GM12801 (cell line): ENCODE data around the gene HOXB2.

ENCODE experiments used
- CTCF ChIP-seq: IDR thresholded peaks from one replicate; pipeline ENCODE4 v1.5.1; 2011; ENCODE audit warnings: control low read depth; ENCODE audit not compliant: insufficient read length; ENCODE audit errors: extremely low read depth

HOXB2 gene

DNA sequence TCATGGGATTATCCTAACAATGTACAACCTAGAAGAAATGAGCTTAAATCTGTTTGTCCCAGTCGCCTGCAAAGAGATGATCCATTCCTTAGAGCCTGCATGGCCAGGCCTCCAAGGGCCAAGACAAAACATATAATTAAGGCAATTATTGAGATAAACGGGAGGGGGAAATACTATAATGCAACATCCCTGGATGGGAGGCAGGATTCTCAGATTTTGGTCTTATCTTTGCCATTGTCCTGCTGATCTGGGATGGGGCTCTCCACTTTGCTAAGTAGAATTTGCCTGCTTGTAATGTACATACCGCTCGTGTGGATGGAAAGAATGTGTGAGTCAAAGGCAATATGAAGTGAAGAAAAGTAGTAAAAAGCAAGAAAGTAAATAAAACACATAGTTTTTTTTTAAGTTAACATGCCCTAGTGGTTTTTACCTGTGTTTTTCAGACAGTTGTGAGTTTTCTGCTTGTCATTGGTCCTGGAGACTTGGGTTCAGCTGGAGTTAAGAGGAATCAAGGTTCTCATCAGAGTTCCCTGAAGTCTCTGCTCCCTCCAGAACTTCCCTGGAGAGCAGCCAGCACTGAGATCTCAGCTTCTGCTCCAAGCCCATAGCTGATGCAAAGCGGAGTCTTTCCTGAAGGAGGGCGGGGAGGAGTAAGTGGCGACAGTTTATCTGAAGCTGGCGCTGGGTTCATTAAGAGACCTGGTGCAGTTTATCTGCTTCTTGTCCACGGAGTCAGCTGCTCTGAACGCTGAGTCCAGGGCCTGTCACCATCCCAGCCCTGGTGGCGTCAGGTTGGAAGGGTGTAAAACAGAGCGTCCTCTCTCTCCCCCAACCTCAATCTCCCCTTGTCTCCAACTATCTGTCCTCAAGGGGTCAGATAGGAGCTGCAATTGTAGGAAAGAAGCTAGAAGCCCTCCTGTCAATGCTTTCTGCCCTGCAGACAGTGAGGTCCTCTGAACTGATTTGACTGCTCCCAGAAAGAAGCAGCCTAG is 44.2 kb downstream of the HOXB2 start:
- no peak for TF ChIP-seq CTCF

DNA sequence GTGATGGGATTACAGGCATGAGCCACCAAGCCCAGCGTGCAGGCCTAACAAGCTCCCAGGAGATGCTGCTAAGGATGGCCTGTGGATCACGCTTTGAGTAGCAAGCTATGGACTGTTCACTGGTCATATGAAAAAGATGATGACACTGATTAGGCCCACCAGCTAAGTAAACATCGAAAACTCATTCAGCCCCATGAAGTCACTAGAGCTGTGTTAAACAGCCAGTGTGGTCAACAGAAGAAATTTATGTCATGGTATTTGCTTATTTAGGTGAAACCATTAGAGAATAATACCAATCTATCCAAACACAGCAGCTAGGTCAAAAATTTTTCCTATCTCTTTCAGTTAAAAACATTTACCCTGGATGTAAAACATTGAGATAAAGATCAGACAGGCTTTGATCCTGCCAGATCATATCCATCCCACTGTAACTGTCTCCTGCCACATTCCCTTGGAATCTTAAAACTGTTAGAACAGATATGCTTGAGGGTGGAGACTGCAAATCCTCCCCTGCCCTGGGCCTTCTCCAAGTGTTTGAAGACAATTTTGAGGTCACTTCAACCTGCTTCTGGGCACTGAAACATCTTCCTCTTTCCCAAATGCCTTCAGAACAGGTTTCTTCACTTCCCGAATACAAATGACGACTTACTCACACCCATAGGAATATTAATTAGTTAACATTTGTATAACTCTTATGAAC is 45.0 kb downstream of the HOXB2 start:
- TF ChIP-seq CTCF = no peak

- no peak for TF ChIP-seq CTCF
Measured at GRCh38 chr17:48499248-48499647, 45.7 kb downstream of the HOXB2 start.

- no peak for TF ChIP-seq CTCF
Measured at GRCh38 chr17:48498164-48498850, 46.6 kb downstream of the HOXB2 start.

DNA sequence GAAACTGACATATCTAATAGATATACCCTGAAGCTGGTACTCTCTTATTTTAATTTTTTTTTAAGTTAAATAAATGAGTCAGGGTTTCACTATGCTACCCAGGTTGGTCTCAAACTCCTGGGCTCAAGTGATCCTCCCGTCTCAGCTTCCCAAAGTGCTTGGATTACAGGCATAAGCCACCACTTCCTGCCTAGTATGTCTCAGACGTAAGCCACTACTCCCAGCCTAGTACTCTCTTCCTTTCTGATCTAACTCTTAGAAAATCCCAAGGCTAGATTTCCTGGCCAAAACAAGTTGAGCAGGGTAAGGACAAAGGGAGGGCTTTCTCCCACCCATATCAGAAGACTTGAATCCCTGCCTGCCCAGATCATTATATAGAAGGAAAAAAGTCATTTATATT is 47.8 kb downstream of the HOXB2 start:
- no peak for TF ChIP-seq CTCF

DNA sequence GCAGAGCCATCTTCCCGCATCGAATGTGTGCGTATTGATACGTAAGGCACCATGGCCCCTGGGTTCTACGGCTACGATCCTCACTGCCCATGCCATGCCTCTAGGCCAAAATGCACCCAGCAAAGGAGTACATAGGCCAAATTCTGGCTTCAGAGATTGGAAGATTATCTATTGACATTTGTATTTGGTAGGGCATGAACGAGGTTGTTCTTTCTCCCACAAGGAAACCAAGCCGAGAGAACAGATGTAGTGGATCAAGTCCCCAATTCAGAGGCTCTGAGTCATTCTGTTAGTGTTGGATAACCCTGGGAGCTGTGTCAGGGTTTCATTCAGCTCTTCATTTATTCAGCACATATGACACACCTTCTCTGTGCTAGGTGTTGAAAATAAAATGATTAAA is 50.6 kb downstream of the HOXB2 start:
- no peak for TF ChIP-seq CTCF
